ENCODE results near the gene NINJ2.

NINJ2 gene

DNA sequence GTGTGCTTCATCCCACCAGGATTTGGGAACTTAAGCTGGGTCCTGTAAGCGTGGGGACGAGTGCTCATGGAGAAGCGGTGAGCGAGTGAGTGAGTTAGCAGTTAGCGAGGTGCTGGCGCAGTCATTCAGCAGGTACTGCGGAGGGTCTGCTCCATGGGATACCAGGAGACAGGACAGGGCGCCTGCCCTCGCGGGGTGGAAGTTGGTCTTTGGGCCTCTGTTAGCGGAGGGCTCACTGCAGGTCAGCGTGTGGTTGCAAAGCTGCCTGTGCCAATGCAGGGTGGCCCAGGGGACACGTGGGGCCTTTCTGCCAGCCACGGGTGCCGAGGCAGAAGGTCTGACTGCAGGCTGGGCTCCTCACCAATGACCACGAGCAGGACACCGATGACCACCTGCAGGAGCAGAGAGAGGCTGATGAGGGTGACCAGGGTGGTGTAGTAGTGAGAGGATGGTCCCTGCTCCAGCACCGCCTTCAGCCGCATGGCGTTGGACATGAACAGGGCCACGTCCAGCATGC, 97.6 kb downstream of the NINJ2 start:
- DNase-seq: no peak

DNA sequence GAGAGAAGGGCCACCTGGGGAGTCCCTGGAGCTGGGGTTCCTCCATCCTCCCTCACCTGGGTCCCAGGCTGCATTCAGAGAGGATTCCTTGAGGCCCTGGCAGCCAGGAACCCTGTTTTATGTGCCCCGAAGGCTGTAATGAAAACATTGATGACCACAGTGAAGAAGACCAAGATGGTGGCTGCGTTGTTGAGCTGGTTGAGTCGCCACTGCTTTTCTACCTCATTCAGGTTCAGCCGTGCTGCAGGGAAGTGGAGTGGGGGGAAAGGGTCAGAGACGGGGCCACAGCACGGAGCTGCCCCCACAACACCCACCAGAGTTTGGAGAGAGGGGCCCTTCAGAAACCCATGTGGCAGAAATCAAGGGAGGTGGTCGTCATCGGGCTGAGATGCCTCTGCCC, 98.1 kb downstream of the NINJ2 start:
- DNase-seq: no peak

DNA sequence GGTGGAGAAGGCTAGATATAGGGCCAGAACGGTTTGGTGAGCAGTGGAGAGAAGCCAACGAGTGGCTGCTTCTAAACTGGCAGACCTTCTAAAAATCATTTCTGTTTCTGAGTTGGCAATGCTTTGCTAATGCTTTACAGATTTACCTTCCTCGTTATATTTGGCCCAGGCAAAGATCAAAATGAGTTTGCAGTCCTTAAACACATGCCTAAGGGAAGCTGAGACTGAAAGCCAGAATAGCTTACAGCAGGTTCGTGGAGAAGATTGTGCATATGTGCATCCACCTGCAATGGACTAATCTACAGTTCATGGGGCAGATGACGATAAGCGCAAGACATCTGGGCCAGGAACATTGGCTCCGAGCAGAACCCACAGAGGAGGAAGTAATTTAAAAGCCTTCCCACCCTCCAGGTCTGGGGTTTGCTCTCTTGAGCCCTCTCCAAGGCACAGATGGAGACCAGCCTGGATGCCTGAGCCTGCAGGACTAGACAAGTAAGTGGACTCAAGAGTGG, 99.4 kb downstream of the NINJ2 start:
- DNase-seq: no peak

DNA sequence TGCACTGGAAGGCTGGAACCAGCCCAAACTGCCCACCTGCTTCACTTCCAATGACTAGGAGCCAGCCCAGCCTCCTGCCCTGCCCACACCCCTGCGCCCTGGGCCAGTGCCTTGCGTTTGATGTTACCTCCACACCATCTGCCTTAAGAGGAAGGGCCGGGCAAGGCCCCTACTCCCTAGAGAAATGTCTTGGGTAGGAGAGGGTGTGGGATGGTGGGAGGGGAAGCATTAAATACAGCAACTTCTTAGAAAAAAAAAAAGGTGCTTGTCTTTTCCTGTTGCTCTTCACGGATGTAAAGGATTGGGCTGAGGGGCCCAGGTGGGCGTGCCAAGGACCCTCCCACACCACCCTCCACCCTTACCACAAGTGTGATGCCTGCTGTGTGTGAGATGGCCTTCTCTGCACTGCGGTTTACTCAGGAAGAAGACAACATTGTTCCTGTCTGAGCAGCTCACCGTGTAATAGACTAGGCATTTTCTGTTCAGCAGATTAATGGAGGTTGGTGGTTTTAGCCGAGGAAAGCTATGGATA, 99.9 kb downstream of the NINJ2 start:
- DNase-seq: no peak

DNA sequence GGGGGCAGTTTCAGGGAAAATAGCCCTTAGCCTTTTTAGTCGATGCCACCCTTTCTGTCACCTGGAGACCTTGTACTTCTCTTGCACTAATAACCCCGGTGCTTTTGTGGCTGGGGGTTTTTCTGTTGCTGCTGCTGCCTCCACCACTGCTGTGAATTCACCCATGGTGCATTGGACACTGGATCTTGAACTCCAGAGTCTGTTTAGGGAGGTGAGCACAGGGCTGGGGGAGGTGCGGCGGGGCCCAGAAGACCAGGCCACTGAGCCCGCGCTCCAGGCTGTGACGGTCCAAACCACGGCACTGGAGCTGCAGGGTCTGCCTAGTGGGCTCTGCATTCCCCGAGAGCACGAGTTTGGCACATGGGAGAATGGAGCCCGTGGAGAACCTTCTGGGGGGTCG, 100.6 kb downstream of the NINJ2 start:
- no peak for DNase-seq

DNA sequence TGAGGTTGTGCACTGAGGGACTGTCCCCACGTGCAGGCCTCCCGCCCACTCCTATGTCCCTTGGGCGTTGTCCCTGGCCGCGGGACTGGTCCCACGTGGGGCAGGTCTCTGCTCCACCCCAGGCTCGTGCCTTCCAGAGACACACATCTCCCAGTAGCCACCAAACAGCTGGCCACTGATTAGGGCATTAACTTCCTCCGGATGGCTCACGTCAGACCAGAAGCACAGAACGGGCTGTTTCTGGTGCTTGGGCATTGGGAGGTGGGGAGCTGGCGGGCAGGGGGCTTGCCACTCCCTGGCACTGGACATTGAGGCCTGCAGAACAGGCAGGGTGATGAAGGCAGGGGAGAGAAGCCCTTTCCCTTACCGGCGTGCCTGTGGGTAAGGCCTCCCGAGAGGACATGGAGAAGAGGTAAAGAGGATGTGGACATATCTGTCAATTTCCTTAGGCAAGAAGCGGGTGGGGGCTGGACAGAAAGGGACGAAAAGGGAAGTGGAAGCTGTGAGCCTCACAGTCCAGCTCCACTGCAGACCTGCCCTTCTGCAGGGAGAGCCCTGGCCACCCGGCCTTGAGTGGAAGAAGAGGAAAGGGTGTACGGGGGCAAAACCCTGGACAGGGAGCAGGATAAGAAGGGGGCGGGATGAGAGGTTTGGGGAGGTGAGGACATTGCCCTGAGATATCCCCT, 101.2 kb downstream of the NINJ2 start:
- no peak for DNase-seq

DNA sequence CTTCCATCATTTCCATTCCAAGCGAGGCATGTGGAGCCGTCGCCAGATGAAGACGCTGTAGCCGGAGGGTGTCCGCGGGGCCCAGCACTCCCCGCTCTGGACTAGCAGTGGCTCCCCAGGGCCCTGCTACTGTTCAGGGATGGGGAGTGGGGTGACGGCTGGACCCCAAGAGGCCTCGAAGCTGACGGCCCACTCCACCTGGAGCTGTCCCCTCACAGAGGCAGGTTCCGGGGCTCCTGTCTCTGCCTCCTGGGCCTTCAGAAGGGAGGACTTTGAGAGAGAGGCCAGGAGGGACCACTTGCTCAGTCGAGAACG, 101.9 kb downstream of the NINJ2 start:
- DNase-seq: no peak

DNA sequence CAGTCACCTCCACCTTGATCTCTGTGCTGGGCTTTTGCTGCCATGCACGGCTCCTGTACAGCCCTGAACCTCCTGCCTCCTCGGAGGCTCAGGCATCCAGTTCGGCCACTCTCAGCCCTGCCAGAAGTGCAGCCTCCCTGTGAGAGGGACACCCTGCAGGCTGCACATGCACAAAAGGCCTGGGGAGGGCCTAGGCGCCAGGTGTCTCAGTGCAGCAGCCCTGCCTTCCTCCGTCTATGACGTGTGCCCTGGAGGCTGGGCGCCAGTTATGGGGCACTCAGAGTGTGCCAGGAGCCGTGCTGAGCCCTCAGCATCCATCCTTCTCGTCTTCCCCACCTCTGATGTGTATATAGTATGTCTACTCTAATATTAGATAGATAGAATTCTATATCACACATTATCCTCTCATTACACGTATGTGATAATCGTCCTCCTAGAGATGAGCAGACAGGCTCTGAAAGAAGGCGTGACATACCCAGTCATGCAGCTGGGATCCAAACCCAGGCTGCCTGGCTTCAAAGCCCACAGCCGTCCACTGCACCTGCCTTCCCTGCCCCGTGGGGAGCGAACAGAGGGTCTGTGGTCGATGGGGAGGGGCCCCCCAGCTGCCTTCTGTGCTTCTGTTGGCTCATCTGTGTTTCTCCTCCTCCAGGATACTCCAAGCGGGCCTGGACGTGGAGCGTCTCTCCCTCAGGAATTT, 102.4 kb downstream of the NINJ2 start:
- DNase-seq: no peak

DNA sequence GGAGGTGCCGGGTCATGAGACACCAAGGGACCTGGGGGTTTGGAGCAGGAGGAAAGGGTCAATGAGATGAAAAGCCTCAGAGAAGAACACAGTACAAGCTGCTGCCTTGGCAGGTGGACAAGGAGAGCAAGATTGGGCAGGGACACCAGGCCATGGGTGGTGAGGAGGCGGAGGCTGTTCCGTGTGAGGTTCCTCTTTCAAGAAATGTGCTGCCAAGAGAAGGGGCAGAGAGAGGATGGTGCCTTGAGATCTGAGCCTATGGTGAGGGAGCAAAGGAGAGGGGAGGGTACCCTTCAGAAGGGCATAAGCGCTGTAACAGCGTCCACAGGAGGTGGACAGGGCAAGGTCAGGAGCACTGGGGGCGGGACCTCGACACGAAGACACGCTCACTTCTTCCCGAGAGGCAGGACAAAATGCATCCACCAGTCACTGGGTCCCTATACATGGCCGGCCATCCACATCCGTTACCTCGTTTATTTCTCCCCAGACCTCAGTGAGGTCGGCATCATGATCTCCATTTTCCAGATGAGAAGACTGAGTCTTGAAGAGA, 103.3 kb downstream of the NINJ2 start:
- no peak for DNase-seq

DNA sequence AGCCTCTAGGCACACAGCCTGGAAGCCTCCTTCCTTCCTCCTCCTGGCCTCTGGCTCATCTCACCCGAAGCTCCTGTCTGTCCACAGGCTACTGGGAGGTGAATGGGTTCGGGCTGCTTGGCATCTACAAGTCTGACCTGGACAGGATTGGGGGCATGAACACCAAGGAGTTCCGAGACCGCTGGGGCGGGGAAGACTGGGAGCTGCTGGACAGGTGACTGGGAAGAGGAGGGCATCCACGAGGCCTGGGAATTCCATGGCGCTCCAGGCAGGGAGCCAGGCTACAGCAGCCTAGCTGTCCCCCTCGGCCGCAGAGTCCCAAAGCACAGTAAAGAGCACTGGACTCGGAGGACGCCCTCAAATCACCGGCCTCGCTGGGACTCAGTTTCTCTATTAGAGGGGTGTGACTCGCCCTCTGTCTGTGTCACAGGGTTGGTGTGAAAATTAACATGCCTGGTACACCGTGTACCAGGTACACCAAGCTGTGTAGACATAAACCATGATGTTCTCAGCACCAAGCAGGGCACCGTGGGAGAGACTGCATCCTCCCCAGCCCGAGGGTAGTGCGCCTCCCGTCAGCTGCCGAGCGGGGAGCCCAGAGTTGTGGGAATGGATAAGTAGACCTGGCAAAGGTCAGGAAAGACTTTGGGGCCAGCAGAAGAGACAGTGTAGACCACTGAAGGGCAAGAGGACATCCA, 103.9 kb downstream of the NINJ2 start:
- no peak for DNase-seq

DNA sequence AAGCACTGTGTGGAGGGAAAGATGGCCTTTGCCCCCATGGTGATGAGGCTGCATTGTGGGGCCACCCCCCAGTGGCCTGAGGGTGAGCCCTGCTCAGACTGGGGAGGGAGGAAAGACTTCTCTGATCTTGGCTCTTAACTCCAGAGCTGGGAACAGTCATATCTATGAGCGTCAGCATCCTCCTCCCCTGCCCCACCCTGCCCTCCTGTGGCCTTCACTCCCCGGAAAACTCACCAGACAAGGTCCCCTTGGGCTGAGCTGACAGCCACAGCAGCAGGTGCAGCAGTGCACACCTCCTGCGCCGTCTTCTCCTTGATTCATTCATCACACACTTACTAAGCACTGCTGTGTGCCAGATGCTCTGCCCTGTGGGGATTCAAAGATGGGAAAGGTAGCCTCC, 104.7 kb downstream of the NINJ2 start:
- DNase-seq: no peak

DNA sequence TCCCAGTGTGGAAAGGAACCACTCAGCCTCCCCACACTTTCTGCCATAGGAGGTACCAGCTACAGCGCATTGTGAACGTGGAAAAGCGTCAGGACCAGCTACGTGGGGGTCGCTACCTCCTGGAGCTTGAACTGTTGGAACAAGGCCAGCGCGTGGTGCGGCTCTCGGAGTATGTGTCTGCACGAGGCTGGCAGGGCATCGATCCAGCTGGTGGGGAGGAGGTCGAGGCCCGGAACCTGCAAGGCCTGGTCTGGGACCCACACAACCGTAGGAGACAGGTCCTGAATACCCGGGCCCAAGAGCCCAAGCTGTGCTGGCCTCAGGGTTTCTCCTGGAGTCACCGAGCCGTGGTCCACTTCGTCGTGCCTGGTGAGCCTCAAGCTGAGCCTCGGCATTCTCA, 106.7 kb downstream of the NINJ2 start:
- no peak for DNase-seq

DNA sequence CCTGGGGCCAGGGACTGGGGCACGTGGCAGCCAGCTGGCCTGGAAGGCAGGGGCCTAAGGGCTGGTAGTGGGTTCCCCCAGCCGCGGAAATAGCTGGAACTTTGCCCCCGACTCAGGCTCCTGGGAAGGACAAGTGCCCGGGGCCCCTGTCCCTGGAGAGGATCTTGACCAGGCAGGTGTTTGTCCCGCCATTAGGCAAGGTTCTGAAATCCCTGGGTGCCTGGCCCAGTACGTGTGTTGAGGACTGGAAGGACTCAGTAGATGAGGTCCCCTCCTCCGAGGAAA, 109.3 kb downstream of the NINJ2 start:
- no peak for DNase-seq

DNA sequence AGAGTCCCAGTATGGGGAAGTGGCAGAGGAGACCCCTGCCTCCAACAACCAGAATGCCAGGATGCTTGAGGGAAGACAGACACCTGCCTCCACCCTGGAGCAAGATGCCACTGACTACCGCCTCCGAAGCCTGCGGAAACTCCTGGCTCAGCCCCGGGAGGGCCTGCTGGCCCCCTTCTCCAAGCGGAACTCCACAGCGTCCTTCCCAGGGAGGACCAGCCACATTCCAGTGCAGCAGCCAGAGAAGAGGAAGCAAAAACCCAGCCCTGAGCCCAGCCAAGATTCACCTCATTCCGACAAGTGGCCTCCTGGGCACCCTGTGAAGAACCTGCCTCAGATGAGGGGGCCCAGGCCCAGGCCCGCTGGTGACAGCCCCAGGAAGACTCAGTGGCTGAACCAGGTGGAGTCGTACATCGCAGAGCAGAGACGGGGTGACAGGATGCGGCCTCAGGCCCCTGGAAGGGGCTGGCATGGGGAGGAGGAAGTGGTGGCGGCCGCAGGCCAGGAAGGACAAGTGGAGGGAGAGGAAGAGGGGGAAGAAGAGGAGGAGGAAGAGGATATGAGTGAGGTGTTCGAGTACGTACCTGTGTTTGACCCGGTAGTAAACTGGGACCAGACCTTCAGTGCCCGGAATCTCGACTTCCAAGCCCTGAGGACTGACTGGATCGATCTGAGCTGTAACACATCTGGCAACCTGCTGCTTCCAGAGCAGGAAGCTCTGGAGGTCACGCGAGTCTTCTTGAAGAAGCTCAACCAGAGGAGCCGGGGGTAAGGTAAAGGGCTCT, 109.8 kb downstream of the NINJ2 start:
- no peak for DNase-seq

DNA sequence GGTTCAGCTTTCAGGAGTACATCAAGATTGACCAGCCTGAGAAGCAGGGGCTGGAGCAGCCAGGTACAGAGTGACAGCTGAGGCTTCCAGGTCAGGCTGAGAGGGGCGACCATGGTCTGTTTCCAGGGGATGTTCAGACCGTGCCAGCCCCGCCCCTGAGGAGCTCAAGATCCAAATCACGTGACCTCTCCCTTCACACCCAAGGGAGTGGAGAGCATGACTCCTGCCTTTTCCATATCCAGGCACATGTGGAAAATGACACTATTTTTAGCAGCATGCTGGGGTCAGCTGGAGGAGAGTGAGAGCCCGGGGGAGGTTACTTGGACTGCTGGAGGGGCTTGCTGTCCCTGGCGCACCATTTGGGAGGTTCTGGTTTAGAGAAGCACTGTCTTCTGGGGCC, 110.8 kb downstream of the NINJ2 start:
- DNase-seq: no peak

DNA sequence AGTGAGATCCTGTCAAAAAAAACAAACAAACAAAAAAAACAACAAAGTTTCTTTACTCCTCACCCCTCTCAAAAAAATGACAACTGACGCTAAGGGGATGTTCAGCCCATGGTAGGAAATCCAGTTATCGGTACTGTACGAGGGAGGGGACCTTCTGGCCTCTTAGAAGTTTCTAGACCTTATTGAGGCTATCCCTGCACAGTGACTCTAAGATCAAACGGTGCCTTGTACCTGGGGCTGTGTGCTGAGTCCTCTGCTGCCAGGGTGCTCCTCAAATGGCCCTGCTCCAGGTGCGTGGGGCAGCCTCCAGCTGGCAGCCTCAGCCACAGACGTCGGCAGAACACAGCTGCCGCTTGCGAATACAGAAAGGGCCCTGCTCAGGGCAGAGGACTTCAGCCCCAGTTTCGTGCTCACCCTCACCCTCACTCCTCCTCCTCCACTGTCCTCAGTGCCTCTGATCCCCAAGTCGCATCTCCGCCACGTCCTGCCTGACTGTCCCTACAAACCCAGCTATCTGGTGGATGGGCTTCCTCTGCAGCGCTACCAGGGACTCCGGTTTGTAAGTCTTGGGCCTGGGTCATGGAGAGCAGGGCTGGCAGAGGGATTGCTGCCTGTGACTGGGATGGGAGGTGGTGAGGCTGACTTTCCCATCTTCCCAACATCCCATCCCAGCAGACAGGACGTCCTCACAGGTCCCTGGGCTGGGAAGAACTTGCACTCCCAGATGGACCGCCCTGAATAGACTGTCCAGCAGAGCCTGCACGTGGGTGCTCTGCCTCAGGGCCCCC, 112.6 kb downstream of the NINJ2 start:
- DNase-seq: no peak

DNA sequence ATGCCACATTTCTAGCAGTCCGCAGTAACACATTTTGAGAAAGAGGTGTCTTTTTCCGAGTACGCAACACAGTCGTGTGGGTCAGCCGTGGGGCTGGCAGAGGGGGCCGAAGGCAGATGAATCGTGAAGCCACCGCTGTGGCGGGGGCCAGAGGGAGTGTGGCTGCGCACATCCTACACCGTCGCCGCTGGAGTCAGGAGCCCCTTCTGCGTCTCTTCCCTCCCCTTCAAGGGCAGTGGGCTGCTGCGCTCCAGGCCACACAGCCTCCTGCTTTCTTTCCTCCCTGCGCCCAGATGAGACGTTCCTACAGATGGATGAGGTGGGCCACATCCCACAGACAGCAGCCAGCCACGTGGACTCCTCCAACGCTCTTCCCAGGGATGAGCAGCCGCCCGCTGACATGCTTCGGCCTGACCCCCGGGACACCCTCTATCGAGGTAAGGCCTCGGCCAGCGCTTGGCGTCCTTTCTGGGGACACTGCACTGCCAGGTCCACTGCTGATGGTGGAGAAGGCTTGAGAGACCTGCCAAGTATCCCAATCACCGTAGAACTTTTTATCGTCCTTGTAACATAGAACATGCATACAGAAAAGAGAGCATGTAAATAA, 113.7 kb downstream of the NINJ2 start:
- no peak for DNase-seq

DNA sequence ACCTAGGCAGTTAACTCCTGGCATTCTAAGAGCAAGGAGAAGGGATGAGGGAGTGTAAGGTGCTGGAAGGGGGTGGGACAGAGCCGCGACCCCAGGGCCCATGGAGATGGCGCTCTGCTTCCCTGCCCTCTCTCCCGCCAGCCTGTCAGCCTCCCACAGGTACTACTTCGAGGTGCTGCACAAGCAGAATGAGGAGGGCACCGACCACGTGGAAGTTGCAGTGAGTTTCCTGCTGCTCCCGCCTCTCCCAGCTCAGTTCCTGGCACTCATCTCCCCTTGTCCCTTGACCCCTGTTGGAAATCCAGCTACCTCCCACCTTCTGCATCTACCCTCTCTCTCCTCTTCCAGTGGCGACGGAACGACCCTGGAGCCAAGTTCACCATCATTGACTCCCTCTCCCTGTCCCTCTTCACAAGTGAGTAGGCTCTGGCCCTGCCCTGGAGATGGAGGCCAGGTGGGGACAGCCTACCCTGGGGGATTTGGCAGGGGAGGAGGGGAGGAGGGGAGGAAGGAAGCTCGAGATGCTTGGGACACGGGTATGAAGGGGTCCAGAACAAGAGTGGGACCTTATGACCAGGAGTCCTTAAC, 115.3 kb downstream of the NINJ2 start:
- DNase-seq: no peak

DNA sequence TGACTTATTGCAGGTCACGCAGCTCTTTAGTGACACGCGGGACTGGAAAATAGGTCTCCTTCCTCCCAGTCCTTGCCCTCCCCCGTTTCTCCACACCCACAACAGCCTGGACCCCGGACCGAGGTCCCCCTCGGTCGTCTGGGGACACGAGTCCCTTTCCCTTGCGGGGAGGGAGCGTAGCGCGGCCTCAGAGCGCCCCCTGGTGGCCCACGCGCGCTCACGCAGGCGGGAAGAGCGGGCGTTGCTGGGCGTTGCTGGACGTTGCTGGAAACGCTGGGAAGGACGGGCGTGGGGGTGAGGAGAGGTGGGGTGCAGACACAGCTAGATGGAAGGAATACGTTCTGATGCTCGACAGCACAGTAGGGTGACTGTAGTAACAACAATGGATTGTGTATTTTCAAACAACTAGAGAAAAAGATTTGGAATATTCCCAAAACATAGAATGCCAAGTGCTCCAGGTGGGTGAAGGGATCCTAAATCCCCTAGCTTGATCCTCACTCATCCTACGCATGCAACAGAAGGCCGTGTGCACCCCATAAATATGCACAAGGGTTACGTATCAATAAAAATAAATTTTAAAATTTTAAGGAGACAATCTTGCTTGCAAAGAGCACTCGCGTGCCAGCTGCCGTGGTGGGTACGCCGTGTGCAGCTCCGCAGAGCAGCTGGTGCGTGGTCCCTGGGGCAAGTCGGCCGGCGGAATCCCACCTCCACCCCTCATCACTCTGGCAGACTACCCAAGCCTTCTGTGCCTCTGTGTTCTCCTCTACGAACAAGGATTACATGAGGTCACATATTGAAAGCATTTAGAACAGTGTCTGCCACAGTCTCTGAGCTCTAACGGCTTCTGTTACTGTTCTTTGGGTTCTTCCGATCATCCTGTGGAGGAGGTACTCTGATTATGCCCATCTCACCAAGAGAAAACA, 116.1 kb downstream of the NINJ2 start:
- peak; percentile 8 for DNase-seq

Data from NCI-H2029 (cell line).